ENCODE data around the gene FUT8. TPM values are rescaled to one million over a fixed set of nuclear protein-coding genes. Genes with fewer than 3 reads are reported as not detected.

Gene FUT8
- total and polyA plus RNA-seq, 2 of the 8 experiments (the other 6 are each of a cell fraction or from before 2014, with no cell fraction given) = 10.5 to 25.1 TPM

DNA sequence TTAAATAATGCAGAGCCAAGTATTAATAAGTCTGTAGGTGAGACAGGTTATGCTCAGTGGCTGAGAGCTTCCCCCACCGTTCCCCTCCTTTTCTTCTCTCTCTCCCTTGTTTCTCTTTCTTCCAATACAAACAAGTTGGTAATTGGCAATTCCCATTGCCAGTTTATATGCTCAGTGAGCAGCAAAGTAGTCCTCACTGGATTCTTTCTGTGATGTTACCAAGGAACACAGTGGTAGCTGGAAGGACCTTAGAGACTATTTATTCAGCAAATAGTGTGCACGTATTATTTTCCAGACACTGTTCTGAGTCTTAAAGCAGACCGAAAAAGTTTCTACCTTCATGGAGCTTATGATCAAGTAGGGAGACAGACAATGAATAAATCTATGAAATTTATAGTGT, 344.4 kb downstream of the FUT8 start:
- CTCF ChIA-PET (ENCODE audit: partially characterized antibody) = interaction anchor here (2.1 kb wide), 1 partner anchor 15 kb away, joined by 7 read pairs; no protein-coding TSS in a partner anchor
- H3K4me1 ChIP-seq (replicated peaks in 1 of 4; ENCODE audit: control insufficient read depth in 3 of 4, insufficient read depth in 4 of 4, low read length in 3 of 4) = no peaks in the 10 kb centered on the region
- POLR2A ChIA-PET (ENCODE audit: partially characterized antibody) = no interaction called here
- no peaks in the 10 kb centered on the region for H3K79me1 ChIP-seq (ENCODE audit: low read depth, low read length)
- no peak overlapping the region for H4K5ac ChIP-seq (ENCODE audit: insufficient read length, low read depth, low read length)
- no peak overlapping the region for H2BK15ac ChIP-seq (ENCODE audit: low read length)
- no peak overlapping the region for H2AK5ac ChIP-seq (ENCODE audit: low read depth, low read length)
- FAIRE-seq (no peak), DNase-seq (ENCODE audit: low read depth in 1 of 2, low spot score in 2 of 2) (no peak)
- H3K18ac ChIP-seq (ENCODE audit: extremely low read depth, low read length) = no peak overlapping the region
- H4K91ac ChIP-seq (replicated peaks; ENCODE audit: insufficient read length, low read length) = no peak overlapping the region
- H3K4ac ChIP-seq (replicated peaks; ENCODE audit: insufficient read length, low read depth, low read length) = no peak overlapping the region
- H3K9me3 ChIP-seq (ENCODE audit: insufficient read depth in 2 of 2, low read depth in 1 of 2, low read length in 1 of 2) = no peaks in the 10 kb centered on the region
- H4K20me1 ChIP-seq (replicated peaks in 1 of 2; ENCODE audit: control insufficient read depth in 1 of 2, insufficient read depth in 2 of 2, low read length in 2 of 2) = no peaks in the 10 kb centered on the region
- H2BK20ac ChIP-seq (ENCODE audit: low read length) = no peak overlapping the region
- H3K14ac ChIP-seq (ENCODE audit: insufficient read length) = no peak overlapping the region
- H3K27ac ChIP-seq (ENCODE audit: low read depth, low read length) = no peak overlapping the region
- WGBS, 2 experiments (ENCODE audit: extremely low coverage in 1 of 2, insufficient coverage in 1 of 2, insufficient read length in 1 of 2, insufficient replicate concordance in 2 of 2, low coverage in 1 of 2, low lambda C conversion rate in 2 of 2, missing lambda C conversion rate in 1 of 2) = 82% methylated on average over 3 of the region's 3 CpGs; no CpG with 5 or more reads in 1 of the 2 experiments
- no peak overlapping the region for H2BK5ac ChIP-seq (ENCODE audit: low read depth, low read length)
- H3K4me3 ChIP-seq (ENCODE audit: extremely low read depth in 1 of 4, insufficient read depth in 2 of 4, low read depth in 3 of 4, low read length in 4 of 4) = no peak overlapping the region
- no peaks in the 10 kb centered on the region for H3K23me2 ChIP-seq (ENCODE audit: low read depth, low read length)
- no peak overlapping the region for H3K56ac ChIP-seq (replicated peaks; ENCODE audit: insufficient read length, low read depth, low read length)
- H2BK120ac ChIP-seq (replicated peaks; ENCODE audit: low read depth, low read length) = no peak overlapping the region
- H4K8ac ChIP-seq (ENCODE audit: extremely low read depth, insufficient read depth, low read length) = no peak overlapping the region
- H2AFZ ChIP-seq (ENCODE audit: low read length) = no peak overlapping the region
- H3K23ac ChIP-seq (ENCODE audit: insufficient read length) = no peak overlapping the region
- no peaks in the 10 kb centered on the region for H3K36me3 ChIP-seq (ENCODE audit: control insufficient read depth in 2 of 4, insufficient read depth in 4 of 4, low read length in 3 of 4)
- H3K4me2 ChIP-seq (ENCODE audit: insufficient read depth in 1 of 2, low read depth in 2 of 2, low read length in 2 of 2) = no peak overlapping the region
- H3K27me3 ChIP-seq (replicated peaks in 1 of 4; ENCODE audit: control insufficient read depth in 3 of 4, extremely low read depth in 1 of 4, insufficient read depth in 3 of 4, low read length in 3 of 4) = no peaks in the 10 kb centered on the region
- H3K79me2 ChIP-seq (ENCODE audit: control insufficient read depth in 1 of 2, insufficient read depth in 2 of 2, low read length in 2 of 2) = no peaks in the 10 kb centered on the region
- no peak overlapping the region for H3K9ac ChIP-seq (replicated peaks in 1 of 4; ENCODE audit: extremely low read depth in 1 of 4, low read depth in 3 of 4, low read length in 3 of 4)
- H2BK12ac ChIP-seq (ENCODE audit: low read depth, low read length) = no peak overlapping the region
- no peak for TF ChIP-seq SRF (IDR thresholded peaks at IDR 0.05; ENCODE audit: low read depth, low read length)
- no peak for TF ChIP-seq SP1 (IDR thresholded peaks at IDR 0.05; ENCODE audit: low read depth, low read length)
- no peak for TF ChIP-seq ASH2L (IDR thresholded peaks at IDR 0.05; ENCODE audit: low read length)
- no peak for TF ChIP-seq TAF7 (optimal IDR thresholded peaks at IDR 0.05; ENCODE audit: borderline replicate concordance, low read depth, low read length)
- no peak for TF ChIP-seq EZH2 (IDR thresholded peaks at IDR 0.05; ENCODE audit: low read depth, low read length, severe bottlenecking)
- TF ChIP-seq GABPA (IDR thresholded peaks at IDR 0.05; ENCODE audit: borderline replicate concordance, insufficient read depth, low read length) = no peak
- TF ChIP-seq CREB1 (IDR thresholded peaks at IDR 0.05) = no peak
- TF ChIP-seq, protein P1, sequence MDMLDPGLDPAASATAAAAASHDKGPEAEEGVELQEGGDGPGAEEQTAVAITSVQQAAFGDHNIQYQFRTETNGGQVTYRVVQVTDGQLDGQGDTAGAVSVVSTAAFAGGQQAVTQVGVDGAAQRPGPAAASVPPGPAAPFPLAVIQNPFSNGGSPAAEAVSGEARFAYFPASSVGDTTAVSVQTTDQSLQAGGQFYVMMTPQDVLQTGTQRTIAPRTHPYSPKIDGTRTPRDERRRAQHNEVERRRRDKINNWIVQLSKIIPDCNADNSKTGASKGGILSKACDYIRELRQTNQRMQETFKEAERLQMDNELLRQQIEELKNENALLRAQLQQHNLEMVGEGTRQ (IDR thresholded peaks at IDR 0.05; ENCODE audit: low read length) = no peak
- no peak for TF ChIP-seq ZNF274 (IDR thresholded peaks at IDR 0.05; ENCODE audit: borderline replicate concordance, extremely low read depth, low read length)
- TF ChIP-seq, protein P2, sequence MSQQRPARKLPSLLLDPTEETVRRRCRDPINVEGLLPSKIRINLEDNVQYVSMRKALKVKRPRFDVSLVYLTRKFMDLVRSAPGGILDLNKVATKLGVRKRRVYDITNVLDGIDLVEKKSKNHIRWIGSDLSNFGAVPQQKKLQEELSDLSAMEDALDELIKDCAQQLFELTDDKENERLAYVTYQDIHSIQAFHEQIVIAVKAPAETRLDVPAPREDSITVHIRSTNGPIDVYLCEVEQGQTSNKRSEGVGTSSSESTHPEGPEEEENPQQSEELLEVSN (IDR thresholded peaks at IDR 0.05) = no peak
- TF ChIP-seq RXRA (IDR thresholded peaks at IDR 0.05; ENCODE audit: insufficient read depth, low read depth, low read length) = no peak

Measured in H1 (cell line).